Activated T-helper 17 cell treated with anti-CD3 and anti-CD28 coated beads, Interleukin-2, amount 50 U/mL, for 72 hours (primary cell): ENCODE data around the gene SH3RF3. TPM values are rescaled to one million over a fixed set of nuclear protein-coding genes. Genes with fewer than 3 reads are reported as not detected.

ENCODE experiments used
- ATAC-seq: fragments of 150-1000 bp; cut with Tn5 transposase; replicated peaks from 2 replicates; pipeline ENCODE4 v1.10.0; 2021; ENCODE audit warnings: mild to moderate bottlenecking, moderate library complexity
- H3K27ac Mint-ChIP-seq: one replicate; pipeline ENCODE4 v1.8.0; 2022; ENCODE audit warnings: mixed read lengths
- H3K27me3 Mint-ChIP-seq: one replicate; pipeline ENCODE4 v1.8.0; 2022; ENCODE audit warnings: mixed read lengths
- H3K36me3 Mint-ChIP-seq: one replicate; pipeline ENCODE4 v1.8.0; 2022; ENCODE audit warnings: low read depth, mild to moderate bottlenecking, mixed read lengths
- H3K4me1 Mint-ChIP-seq: one replicate; pipeline ENCODE4 v1.8.0; 2022; ENCODE audit warnings: mixed read lengths
- H3K4me3 Mint-ChIP-seq: one replicate; pipeline ENCODE4 v1.8.0; 2022; ENCODE audit warnings: mild to moderate bottlenecking, mixed read lengths
- H3K9me3 Mint-ChIP-seq: one replicate; pipeline ENCODE4 v1.8.0; 2022; ENCODE audit warnings: mixed read lengths
- total RNA-seq, 2 donors: library from RNA; stranded (reverse); gene quantifications; one replicate each; pipeline ENCODE4 v1.2.3, GENCODE V29; 2022

The SH3RF3 gene
- total RNA-seq, 2 donors from 2014 or later, result 0.05 TPM; not detected in 1

DNA sequence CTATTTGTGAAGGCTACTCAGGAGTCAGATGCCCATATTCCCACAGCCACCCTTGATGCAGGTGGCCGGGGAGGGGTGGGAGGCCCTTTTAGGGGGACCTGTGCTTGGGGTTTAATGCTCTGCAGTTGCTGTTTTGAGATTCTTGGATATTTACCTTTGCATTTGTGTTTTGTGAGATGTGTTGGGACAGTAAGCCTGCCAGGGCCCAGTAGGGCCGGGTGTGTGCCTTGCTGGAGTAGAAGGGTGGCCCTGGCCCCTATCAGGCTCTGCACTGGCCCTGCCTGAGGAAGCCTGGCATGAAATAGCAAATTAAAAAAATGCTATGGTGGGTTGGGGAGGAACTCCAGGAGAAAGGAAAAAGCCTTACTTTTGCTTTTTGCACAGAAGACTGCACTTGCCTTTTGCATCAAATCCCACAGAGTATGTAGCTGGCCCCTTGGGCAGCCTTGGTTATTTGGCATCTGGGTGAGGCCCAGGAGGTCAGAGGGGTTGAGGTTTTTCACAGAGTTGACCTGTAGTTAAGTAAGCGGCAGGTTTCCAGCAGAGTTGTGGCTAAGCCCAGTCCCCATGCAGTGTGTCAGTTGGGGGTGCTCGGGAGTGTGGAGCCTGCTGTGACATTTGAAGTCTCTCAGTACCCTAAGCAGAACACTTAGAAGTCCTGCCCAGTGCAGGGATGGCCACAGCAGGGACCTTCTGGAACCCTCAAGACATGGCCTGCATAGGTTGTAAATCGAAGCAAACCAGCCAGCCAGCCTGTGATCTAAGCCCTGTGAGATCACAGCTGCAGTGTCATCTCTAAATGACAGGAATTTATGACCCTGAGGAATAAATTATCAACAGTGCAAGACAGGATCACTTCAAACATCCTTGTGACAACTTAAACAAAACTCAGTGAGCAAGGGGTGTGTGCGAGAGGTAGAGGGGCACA, 68.8 kb downstream of the SH3RF3 start:
- no peak overlapping the region for H3K4me3 Mint-ChIP-seq
- H3K27ac Mint-ChIP-seq, result no peak overlapping the region
- ATAC-seq, result no peak
- H3K27me3 Mint-ChIP-seq, result peaks cover 12% of the 10 kb centered on the region
- H3K36me3 Mint-ChIP-seq, result no peaks in the 10 kb centered on the region
- no peaks in the 10 kb centered on the region for H3K4me1 Mint-ChIP-seq
- no peaks in the 10 kb centered on the region for H3K9me3 Mint-ChIP-seq

DNA sequence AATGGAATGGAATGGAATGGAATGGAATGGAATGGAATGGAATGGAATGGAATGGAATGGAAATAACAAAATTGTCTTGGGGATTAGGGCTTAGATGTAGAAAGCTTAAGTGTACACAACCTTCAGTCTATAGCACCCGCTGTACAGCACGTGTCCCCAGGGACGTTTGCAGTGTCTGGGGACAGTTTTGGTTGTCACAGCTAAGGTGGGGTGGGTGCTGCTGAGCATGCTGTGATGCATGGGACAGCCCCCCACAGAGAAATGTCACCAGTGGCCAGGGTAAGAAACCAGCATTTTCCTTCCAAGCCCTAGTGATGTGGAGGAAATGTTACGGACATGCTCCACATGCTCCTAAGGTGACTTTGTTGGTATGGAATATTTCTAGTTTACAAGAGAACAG, 70.8 kb downstream of the SH3RF3 start:
- peaks cover 10% of the 10 kb centered on the region for H3K27me3 Mint-ChIP-seq
- H3K4me1 Mint-ChIP-seq, result no peaks in the 10 kb centered on the region
- no peak overlapping the region for H3K27ac Mint-ChIP-seq
- no peak overlapping the region for H3K4me3 Mint-ChIP-seq
- no peaks in the 10 kb centered on the region for H3K36me3 Mint-ChIP-seq
- ATAC-seq, result no peak
- H3K9me3 Mint-ChIP-seq, result no peaks in the 10 kb centered on the region

DNA sequence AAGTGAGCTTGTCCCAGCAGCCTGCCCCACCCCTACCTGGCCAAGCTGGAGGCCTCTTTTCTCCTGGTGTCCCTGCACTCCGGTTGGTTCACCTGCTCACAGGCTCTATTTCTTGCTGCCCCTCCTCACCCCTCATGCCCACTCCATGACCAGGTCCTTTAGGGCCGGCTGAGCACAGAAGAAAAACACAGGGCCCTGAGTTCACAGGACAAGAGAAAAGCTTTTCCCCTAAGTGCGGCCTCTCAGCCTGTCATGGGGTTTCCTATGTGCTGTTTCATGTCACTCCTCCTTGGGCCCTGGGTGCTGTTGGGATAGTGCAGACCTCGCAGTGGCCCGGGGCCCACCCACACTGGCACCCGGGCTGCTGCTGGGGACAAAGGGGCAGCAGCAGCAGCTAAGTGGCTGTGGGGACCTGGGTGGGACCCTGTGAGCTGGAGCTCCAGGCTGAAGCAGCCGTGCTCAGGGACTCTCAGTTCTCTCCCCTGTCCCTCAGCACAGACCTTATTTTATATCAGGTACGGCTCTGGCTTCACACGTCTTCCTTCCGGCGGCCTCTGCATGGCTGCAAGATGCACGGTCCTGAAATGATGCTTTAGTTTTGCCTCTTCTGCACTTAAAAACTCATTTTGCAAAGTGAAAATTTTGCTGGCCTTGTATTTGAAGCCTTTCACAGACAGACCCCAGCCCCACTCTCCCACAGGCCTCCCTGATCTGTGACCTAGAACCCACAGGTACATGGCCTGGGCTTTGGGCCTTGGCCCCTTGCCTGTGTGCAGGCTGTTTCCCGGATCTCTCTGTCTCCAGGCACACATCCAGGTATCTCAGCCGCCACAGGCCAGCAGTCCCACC, 71.8 kb downstream of the SH3RF3 start:
- no peak overlapping the region for H3K27ac Mint-ChIP-seq
- no peaks in the 10 kb centered on the region for H3K9me3 Mint-ChIP-seq
- ATAC-seq, result no peak
- H3K4me3 Mint-ChIP-seq, result no peak overlapping the region
- peaks cover 10% of the 10 kb centered on the region for H3K27me3 Mint-ChIP-seq
- H3K36me3 Mint-ChIP-seq, result no peaks in the 10 kb centered on the region
- H3K4me1 Mint-ChIP-seq, result no peaks in the 10 kb centered on the region

DNA sequence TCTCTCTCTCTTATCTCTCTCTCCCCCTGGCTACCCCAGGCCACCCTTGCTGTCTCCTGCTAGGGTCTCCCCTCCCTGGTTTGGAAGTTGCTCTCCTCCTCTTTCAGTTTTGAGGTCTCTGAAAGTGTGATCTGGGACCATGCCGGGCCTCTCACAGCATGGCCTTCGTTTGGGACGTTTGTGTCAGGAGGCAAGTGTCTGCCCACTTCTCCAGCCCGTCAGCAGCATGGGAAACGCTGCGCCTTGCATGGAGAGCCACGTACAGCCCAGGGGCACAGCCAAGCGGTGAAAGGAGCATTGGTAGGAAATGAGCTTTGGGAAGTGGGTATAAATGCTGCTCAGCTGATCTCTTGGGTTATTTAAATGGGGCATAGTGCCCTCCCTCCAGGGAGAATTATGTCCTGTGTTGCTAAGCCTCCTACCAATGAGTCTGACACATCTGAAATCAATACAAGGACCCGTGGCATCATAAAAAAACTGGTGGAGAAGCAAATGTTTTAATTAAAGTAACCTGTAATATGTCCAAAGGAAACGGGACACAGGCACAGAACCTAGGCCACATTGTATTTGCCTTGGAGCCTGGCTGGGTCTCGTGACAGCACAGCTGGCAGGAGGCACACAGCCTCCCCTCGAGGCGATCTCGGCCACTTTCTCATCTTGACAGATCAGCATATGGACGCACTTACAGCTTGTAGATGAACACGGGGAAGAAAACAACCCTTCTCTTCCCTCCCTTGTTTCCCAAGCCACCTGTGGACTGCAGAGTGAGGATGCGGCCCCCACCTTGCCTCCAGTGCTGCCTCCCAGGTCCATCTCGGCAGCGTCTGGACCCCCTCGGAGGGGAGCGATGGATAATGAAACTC, 72.7 kb downstream of the SH3RF3 start:
- H3K4me1 Mint-ChIP-seq, result no peaks in the 10 kb centered on the region
- H3K4me3 Mint-ChIP-seq, result no peak overlapping the region
- no peaks in the 10 kb centered on the region for H3K9me3 Mint-ChIP-seq
- no peak for ATAC-seq
- H3K27ac Mint-ChIP-seq, result no peak overlapping the region
- H3K36me3 Mint-ChIP-seq, result no peaks in the 10 kb centered on the region
- peaks cover 12% of the 10 kb centered on the region for H3K27me3 Mint-ChIP-seq

DNA sequence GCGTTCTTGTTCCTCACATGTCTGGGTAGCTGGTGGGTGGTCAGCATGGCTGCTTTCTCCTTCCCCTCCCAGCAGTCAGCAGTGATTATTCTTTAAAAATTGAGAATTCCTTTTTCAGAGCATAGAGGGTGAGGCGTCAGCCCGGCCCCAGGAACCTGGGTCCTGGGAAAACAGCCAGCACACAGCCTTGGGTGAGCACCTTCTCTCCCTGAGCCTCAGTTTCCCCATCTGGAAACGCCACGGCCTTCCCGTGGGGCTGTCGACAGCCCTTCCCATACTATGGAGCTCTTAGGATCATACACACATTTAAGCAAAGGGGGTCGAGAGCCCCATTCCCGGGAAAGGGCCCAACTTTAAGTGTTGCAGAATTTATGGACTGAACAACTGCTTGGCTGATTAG, 73.5 kb downstream of the SH3RF3 start:
- no peak for ATAC-seq
- Mint-ChIP-seq H3K27me3 (peaks cover 12% of the 10 kb centered on the region), H3K4me3 (no peak overlapping the region), H3K36me3 (no peaks in the 10 kb centered on the region), H3K27ac (no peak overlapping the region), H3K9me3 (no peaks in the 10 kb centered on the region), H3K4me1 (no peaks in the 10 kb centered on the region)

DNA sequence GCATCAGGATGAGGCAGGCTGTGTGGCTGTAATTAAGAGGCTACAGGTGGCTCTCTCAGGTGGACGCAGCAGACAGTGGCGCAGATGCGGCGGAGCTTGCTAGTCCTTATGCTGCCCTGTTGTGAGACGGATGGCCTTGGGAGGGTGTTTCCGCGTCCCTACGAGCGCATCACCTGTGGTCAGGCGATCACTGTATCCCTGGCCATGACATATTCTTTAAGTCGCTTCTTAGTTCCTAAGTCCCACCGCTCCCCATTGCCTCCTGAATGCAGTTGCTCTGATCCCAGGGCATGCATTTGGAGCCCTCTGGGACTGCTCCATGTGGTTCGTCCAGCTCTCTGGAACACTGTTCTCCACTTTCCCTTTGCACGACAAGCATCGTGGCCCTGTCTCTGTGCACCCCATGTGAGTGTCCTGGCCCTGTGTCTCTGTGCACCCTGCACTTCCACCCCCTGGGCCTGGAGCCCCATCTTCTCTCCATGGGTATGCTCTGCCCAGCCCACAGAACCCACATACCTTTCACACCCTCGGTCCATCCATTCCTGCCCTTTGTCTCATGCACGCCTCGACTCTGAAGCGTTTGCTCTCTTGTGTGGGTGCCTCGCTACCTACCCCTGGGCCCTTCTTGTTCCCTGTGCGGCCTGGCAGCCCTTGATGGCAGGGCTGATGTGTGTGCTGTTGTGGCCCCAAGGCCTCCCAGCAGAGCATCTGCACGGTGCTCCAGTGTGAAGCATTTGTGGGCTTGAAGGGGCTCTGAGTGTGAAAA, 74.4 kb downstream of the SH3RF3 start:
- peaks cover 12% of the 10 kb centered on the region for H3K27me3 Mint-ChIP-seq
- no peak overlapping the region for H3K27ac Mint-ChIP-seq
- no peaks in the 10 kb centered on the region for H3K4me1 Mint-ChIP-seq

DNA sequence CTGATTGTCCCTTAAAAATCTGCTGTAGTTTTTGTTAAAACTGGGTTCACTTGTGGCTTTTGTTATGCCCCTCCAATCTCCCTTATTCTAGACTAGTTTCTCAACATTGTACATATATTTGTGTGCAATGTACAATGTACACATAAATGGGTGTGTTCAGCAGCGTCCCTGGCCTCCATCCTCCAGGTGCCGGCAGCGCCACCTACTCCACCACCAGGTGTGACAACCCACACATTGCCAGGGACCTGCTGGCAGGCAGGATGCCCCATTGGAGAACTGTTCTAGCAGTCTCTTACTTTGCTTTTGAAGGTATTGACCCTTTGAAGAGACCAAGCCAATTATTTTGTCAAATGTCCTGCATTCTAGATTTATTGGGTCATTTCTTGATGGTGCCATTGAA, 75.4 kb downstream of the SH3RF3 start:
- Mint-ChIP-seq H3K27ac (no peak overlapping the region), H3K27me3 (peaks cover 15% of the 10 kb centered on the region), H3K36me3 (no peaks in the 10 kb centered on the region), H3K4me3 (no peak overlapping the region), H3K9me3 (no peaks in the 10 kb centered on the region), H3K4me1 (no peaks in the 10 kb centered on the region)
- no peak for ATAC-seq

More for the DNA sequence above, 74.4 kb downstream of the SH3RF3 start:
- H3K9me3 Mint-ChIP-seq, result no peaks in the 10 kb centered on the region
- no peak overlapping the region for H3K4me3 Mint-ChIP-seq
- no peak for ATAC-seq
- no peaks in the 10 kb centered on the region for H3K36me3 Mint-ChIP-seq

DNA sequence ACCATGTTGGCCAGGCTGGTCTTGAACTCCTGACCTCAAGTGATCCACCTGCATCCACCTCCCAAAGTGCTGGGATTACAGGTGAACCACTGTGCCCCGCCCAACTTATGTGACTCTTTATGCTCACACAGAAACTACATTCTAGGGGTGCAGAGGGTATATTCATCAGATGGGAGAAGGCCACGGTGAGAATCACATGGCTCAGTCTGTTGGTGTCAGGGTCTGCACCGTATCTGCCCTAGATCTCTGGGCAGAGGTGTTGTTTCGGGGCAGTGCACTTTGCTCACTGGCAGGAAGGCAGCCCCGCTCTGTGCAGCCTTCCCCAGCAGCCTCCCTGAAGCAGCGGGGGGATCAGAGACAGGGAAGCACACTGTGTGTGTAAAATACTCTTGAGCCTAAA, 76.4 kb downstream of the SH3RF3 start:
- no peak for ATAC-seq
- no peaks in the 10 kb centered on the region for H3K36me3 Mint-ChIP-seq
- H3K9me3 Mint-ChIP-seq, result no peaks in the 10 kb centered on the region
- peaks cover 23% of the 10 kb centered on the region for H3K27me3 Mint-ChIP-seq
- no peak overlapping the region for H3K4me3 Mint-ChIP-seq
- no peaks in the 10 kb centered on the region for H3K4me1 Mint-ChIP-seq
- H3K27ac Mint-ChIP-seq, result no peak overlapping the region

DNA sequence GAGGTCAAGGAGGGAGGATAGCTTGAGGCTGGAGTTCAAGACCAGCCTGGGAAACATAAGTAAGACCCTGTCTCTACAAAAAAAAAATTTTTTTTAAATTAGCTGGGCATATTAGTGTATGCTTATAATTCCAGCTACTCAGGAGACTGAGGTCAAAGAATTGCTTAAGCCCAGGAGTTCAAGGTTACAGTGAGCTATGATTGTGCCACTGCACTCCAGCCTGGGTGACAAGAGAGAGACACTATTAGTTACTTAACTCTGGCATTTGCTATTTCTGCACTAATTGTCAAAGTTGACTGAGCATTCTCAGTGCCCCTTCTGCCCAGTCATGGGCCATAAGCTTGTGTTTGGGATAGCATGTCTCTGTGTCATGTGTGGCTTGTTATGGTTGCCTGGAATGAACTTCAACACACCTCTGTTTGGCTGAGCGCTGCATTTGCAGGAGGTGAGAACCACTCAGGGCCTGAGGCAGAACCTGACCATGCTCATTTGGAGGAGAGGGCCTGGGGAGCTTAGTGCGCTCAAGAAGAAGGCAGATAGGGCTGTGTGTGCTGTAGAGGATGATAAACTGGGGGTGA, 77.7 kb downstream of the SH3RF3 start:
- H3K4me1 Mint-ChIP-seq, result no peaks in the 10 kb centered on the region
- no peak overlapping the region for H3K4me3 Mint-ChIP-seq
- H3K9me3 Mint-ChIP-seq, result no peaks in the 10 kb centered on the region
- H3K27me3 Mint-ChIP-seq, result peaks cover 28% of the 10 kb centered on the region
- no peaks in the 10 kb centered on the region for H3K36me3 Mint-ChIP-seq
- no peak overlapping the region for H3K27ac Mint-ChIP-seq
- ATAC-seq, result no peak

DNA sequence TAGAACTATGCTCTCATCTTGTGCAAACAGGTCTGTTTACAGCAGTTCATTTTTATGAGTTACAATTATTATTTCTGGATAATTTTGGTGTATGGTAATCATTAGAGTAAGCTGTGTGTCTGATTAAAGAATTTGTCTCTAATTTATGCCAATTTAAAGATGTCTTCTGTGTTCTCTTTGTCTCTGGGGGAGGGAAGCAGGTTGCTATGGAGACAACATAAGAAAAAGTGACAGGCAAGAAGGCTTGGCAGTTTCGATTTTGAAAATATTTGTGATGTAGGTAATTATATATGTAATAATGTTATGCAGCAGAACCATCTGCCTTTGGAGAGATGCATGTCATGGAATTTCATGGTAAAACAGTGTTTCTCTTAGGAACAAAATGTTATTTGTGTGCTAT, 78.2 kb downstream of the SH3RF3 start:
- H3K27me3 Mint-ChIP-seq, result peaks cover 31% of the 10 kb centered on the region
- no peak overlapping the region for H3K27ac Mint-ChIP-seq
- ATAC-seq, result no peak
- H3K4me1 Mint-ChIP-seq, result no peaks in the 10 kb centered on the region
- no peak overlapping the region for H3K4me3 Mint-ChIP-seq
- no peaks in the 10 kb centered on the region for H3K36me3 Mint-ChIP-seq
- H3K9me3 Mint-ChIP-seq, result no peaks in the 10 kb centered on the region

DNA sequence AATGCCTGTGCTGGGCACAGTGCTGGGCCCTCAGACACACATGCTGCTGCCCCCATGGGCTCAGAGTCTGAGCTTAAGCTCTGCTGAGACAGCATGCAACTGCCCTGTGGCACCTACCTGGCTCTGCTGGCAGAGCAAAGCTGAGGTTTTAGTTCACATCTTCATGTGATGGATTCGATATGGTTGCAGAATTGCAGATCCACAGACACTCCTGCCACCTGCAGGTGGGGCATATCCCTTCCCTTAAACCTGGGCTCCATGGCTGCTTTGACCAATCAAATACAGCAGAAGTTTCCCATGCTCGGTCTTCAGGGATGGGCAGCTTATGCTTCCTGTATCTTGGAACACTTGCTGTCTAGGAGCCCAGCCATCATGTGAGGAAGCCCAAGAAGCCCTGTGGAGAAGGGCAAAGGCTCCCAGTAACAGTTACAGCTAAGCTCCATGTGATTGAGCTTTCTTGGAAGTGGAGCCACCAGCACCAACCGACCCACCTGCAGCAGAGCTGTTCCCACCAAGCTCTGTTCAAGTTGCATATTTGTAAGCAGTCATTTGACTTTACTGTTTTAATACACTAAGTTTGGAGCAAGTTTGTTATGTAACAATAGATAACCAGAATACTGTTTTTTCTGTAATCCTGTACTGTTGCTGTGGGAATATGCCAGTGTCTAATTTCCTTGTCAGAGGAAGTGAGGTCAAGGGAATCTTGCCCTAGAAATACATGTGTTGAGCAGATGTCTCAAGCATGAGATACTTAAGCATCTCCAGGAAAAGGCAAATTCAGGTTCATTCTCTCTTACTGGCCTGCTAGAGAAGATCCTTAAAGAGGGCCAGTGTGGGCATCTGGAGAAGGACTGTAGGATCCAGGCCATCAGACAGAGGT, 79.3 kb downstream of the SH3RF3 start:
- no peaks in the 10 kb centered on the region for H3K9me3 Mint-ChIP-seq
- no peak overlapping the region for H3K4me3 Mint-ChIP-seq
- no peak overlapping the region for H3K27ac Mint-ChIP-seq
- H3K4me1 Mint-ChIP-seq, result peaks cover 1% of the 10 kb centered on the region
- peaks cover 40% of the 10 kb centered on the region for H3K27me3 Mint-ChIP-seq
- no peaks in the 10 kb centered on the region for H3K36me3 Mint-ChIP-seq
- ATAC-seq, result no peak

DNA sequence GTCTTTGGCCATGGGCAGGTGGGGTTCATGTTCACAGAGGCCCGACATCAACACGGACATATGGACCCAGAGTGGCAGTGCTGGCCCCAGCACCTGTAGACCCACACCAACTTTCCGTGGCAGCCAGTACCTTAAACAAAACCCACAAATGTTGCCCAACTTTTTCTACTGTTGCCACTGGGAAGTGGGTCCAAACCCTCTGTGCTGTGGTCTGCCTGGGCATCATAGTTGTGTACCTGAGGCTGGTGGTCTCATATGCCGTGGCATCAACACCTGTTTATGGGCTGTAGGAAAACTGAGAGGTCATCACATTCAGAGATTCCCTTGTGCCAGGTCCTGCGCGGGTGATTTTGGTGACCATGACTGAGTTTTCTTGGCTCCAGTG, 79.9 kb downstream of the SH3RF3 start:
- no peak for ATAC-seq
- Mint-ChIP-seq H3K36me3 (peaks cover 4% of the 10 kb centered on the region), H3K9me3 (no peaks in the 10 kb centered on the region), H3K4me3 (no peak overlapping the region), H3K4me1 (peaks cover 7% of the 10 kb centered on the region), H3K27me3 (peaks cover 41% of the 10 kb centered on the region), H3K27ac (no peak overlapping the region)

DNA sequence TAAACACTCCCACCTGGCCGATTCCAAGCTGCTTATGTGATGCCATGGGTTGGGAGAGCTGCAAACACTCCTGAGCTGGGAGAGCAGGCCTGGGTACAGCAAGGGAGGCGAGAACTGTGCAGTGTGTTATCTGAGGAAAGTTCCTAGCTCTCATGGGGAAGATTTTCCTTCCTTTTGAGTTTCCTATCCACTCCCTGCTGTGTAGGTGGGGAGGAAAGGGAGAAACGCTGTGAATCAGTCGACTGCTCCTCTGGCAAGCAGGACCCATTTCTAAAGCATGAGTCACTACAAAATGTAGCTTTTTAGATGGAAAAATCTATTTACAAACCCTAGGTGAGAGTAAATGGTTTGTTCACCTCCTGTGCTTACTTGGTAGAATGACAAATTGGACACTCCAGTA, 80.4 kb downstream of the SH3RF3 start:
- Mint-ChIP-seq H3K36me3 (peaks cover 7% of the 10 kb centered on the region), H3K4me3 (no peak overlapping the region), H3K27ac (no peak overlapping the region), H3K9me3 (no peaks in the 10 kb centered on the region), H3K4me1 (peaks cover 12% of the 10 kb centered on the region), H3K27me3 (peaks cover 41% of the 10 kb centered on the region)
- no peak for ATAC-seq
